K562 (cell line): ENCODE results near the gene CACNA1I.

Experiments used
- EZH2 ChIP-seq: IDR thresholded peaks from 2 replicates; pipeline ENCODE4 v1.6.1; 2012; ENCODE audit warnings: low read depth, mild to moderate bottlenecking, inconsistent platforms, low read length, borderline replicate concordance
- FOXA1 ChIP-seq: fragments of 450-650 bp; IDR thresholded peaks from 2 replicates; pipeline ENCODE4 v1.6.1; 2016; ENCODE audit warnings: mild to moderate bottlenecking, borderline replicate concordance
- FOXK2 ChIP-seq, 2 experiments: fragments of 450-650 bp; IDR thresholded peaks in 1 of 2; conservative IDR thresholded peaks in 1 of 2; 2 replicates each; pipeline ENCODE4 v1.6.1; 2016; ENCODE audit warnings: low read depth in 2 of 2, mild to moderate bottlenecking in 1 of 2
- GABPB1 ChIP-seq: sonication (generic); formaldehyde crosslinking; IDR thresholded peaks from 2 replicates; pipeline ENCODE4 v1.8.0; 2022; ENCODE audit warnings: mild to moderate bottlenecking, missing genetic modification reagents
- JUN ChIP-seq, 2 experiments: sonication (generic) in 1 of 2; formaldehyde crosslinking in 1 of 2; IDR thresholded peaks; 2 replicates each; pipeline versions ENCODE4 v1.6.1 to v1.8.0; 2012 to 2022; ENCODE audit warnings: borderline replicate concordance in 2 of 2, mild to moderate bottlenecking in 2 of 2, improper control_type of control experiment in 1 of 2, low read depth in 1 of 2, low read length in 1 of 2, missing genetic modification reagents in 1 of 2
- NCOA1 ChIP-seq: fragments of 450-650 bp; IDR thresholded peaks from 2 replicates; pipeline ENCODE4 v1.6.1; 2016; ENCODE audit warnings: low read depth
- POLR2A ChIP-seq: fragments of 450-650 bp; conservative IDR thresholded peaks from 2 replicates; pipeline ENCODE4 v1.6.1; 2016
- U2AF2 ChIP-seq: fragments of 200-400 bp; formaldehyde crosslinking; optimal IDR thresholded peaks from 2 replicates; pipeline ENCODE3; 2017; ENCODE audit warnings: low read depth, mild to moderate bottlenecking, low read length
- YY1 ChIP-seq, 3 experiments: IDR thresholded peaks; 2 replicates each; pipeline ENCODE4 v1.6.1; 2011; ENCODE audit warnings: low read length in 2 of 3, mild to moderate bottlenecking in 2 of 3, moderate library complexity in 2 of 3, borderline replicate concordance in 1 of 3, control low read depth in 1 of 3, low read depth in 1 of 3; ENCODE audit not compliant: insufficient read depth in 3 of 3, insufficient replicate concordance in 2 of 3, control insufficient read depth in 1 of 3, insufficient read length in 1 of 3; ENCODE audit errors: extremely low read depth in 1 of 3
- ZNF3 ChIP-seq: fragments of 250-450 bp; sonication (Bioruptor Pico); IDR thresholded peaks from 2 replicates; pipeline ENCODE4 v1.5.0; 2021; ENCODE audit warnings: mild to moderate bottlenecking, moderate library complexity

- TF ChIP-seq POLR2A, result no peak
- no peak for TF ChIP-seq EZH2
- no peak for TF ChIP-seq YY1 (IDR thresholded peaks at IDR 0.05; ENCODE audit: borderline replicate concordance in 1 of 3, control insufficient read depth in 1 of 3, extremely low read depth in 1 of 3, insufficient read depth in 3 of 3, insufficient read length in 1 of 3, insufficient replicate concordance in 2 of 3, low read depth in 1 of 3, low read length in 2 of 3)
- TF ChIP-seq GABPB1 (CRISPR knock-in tag), result no peak
- no peak for TF ChIP-seq FOXA1
- no peak for TF ChIP-seq JUN (IDR thresholded peaks at IDR 0.05; ENCODE audit: borderline replicate concordance, low read depth, low read length)
- no peak for TF ChIP-seq JUN (CRISPR knock-in tag; IDR thresholded peaks at IDR 0.05; ENCODE audit: borderline replicate concordance)
- TF ChIP-seq U2AF2, result no peak
- TF ChIP-seq NCOA1, result no peak
- TF ChIP-seq FOXK2 (conservative IDR thresholded peaks at IDR 0.05 in 1 of 2, IDR thresholded peaks at IDR 0.05 in 1 of 2; ENCODE audit: low read depth in 2 of 2), result no peak
- TF ChIP-seq ZNF3 (CRISPR knock-in tag), result no peak
Measured at GRCh38 chr22:39686178-39686620, 115.6 kb downstream of the CACNA1I start.
